Germinal center (tissue), 1 donor: Measurements from ENCODE around the gene SPIN2A.
"Not testable (repeated sequence)": the region's sequence is repeated elsewhere in the genome, so short reads cannot be mapped to it uniquely, and the experiment has no call there.

Experiments used
- DNase-seq: peaks from one replicate; pipeline ENCODE4 v3.0.0; 2012; ENCODE audit warnings: mixed read lengths, low spot score

The SPIN2A gene

GRCh38 chrX:57102918-57103317 lies 34.3 kb downstream of the SPIN2A start:
- DNase-seq, result not testable (repeated sequence)
